NCI-H128 (cell line): ENCODE data around the gene PPIP5K2.
"Not testable (repeated sequence)": the region's sequence is repeated elsewhere in the genome, so short reads cannot be mapped to it uniquely, and the experiment has no call there.

Source experiments
- DNase-seq: peaks from one replicate; lab custom pipeline; 2025; ENCODE audit not compliant: unreplicated experiment; lab: John Stamatoyannopoulos, UW

Gene PPIP5K2

GRCh38 chr5:103120607-103121200 lies 603 bp downstream of the PPIP5K2 start:
- DNase-seq, result no peak

GRCh38 chr5:103122242-103122641 lies 2.1 kb downstream of the PPIP5K2 start:
- DNase-seq, result no peak

GRCh38 chr5:103126557-103126956 lies 6.5 kb downstream of the PPIP5K2 start:
- no peak for DNase-seq

GRCh38 chr5:103127292-103127817 lies 7.3 kb downstream of the PPIP5K2 start:
- no peak for DNase-seq

GRCh38 chr5:103128202-103128601 lies 8.1 kb downstream of the PPIP5K2 start:
- no peak for DNase-seq

GRCh38 chr5:103132684-103133083 lies 12.6 kb downstream of the PPIP5K2 start:
- no peak for DNase-seq

GRCh38 chr5:103133231-103133630 lies 13.1 kb downstream of the PPIP5K2 start:
- no peak for DNase-seq

GRCh38 chr5:103135461-103135860 lies 15.4 kb downstream of the PPIP5K2 start:
- no peak for DNase-seq

GRCh38 chr5:103138202-103138690 lies 18.1 kb downstream of the PPIP5K2 start:
- DNase-seq, result no peak

- DNase-seq, result no peak
Observed at GRCh38 chr5:103139264-103139865, 19.3 kb downstream of the PPIP5K2 start.

- not testable (repeated sequence) for DNase-seq
Observed at GRCh38 chr5:103142132-103142531, 22.0 kb downstream of the PPIP5K2 start.

- DNase-seq, result no peak
Observed at GRCh38 chr5:103145196-103145595, 25.1 kb downstream of the PPIP5K2 start.

GRCh38 chr5:103148213-103148612 lies 28.1 kb downstream of the PPIP5K2 start:
- DNase-seq, result no peak

GRCh38 chr5:103151156-103151555 lies 31.1 kb downstream of the PPIP5K2 start:
- DNase-seq, result no peak

GRCh38 chr5:103166706-103167105 lies 46.6 kb downstream of the PPIP5K2 start:
- DNase-seq, result no peak

GRCh38 chr5:103174147-103174546 lies 54.0 kb downstream of the PPIP5K2 start:
- DNase-seq, result no peak

- no peak for DNase-seq
Observed at GRCh38 chr5:103177543-103177942, 57.4 kb downstream of the PPIP5K2 start.

- no peak for DNase-seq
Observed at GRCh38 chr5:103178167-103178566, 58.1 kb downstream of the PPIP5K2 start.

GRCh38 chr5:103186152-103186551 lies 66.1 kb downstream of the PPIP5K2 start:
- DNase-seq, result no peak

- DNase-seq, result no peak
Observed at GRCh38 chr5:103188436-103188835, 68.3 kb downstream of the PPIP5K2 start.

- DNase-seq, result no peak
Observed at GRCh38 chr5:103203226-103203625, 83.1 kb downstream of the PPIP5K2 start.

- not testable (repeated sequence) for DNase-seq
Observed at GRCh38 chr5:103204990-103205389, 84.9 kb downstream of the PPIP5K2 start.
